ENCODE results near the gene CRADD.

GRCh38 chr12:93901739-93902138 is 224.6 kb downstream of the CRADD start:
- TF ChIP-seq CTCF (IDR thresholded peaks at IDR 0.05) (no peak), EZH2 (IDR thresholded peaks at IDR 0.05; ENCODE audit: borderline replicate concordance, insufficient read depth, low read depth, low read length, poor library complexity, severe bottlenecking) (no peak)
